ENCODE measurements around the gene RAPGEF6. TPM values are rescaled to one million over a fixed set of nuclear protein-coding genes. Genes with fewer than 3 reads are reported as not detected.

Gene RAPGEF6
- total RNA-seq, 1 donor = 15.6 TPM

- Histone ChIP-seq H3K27me3 (ENCODE audit: insufficient read depth, low read length) (no peaks in the 10 kb centered on the region), H3K36me3 (ENCODE audit: insufficient read depth, low read length) (no peaks in the 10 kb centered on the region), H3K9me3 (ENCODE audit: low read depth, low read length) (no peaks in the 10 kb centered on the region), H2AFZ (ENCODE audit: low read length) (no peak overlapping the region), H3K27ac (ENCODE audit: low read depth, low read length) (no peak overlapping the region), H3K4me3 (ENCODE audit: insufficient read depth, low read length) (no peak overlapping the region), H3K4me2 (ENCODE audit: insufficient read depth, low read length) (no peak overlapping the region), H4K20me1 (ENCODE audit: insufficient read depth, low read length) (no peaks in the 10 kb centered on the region), H3K79me2 (ENCODE audit: insufficient read depth, low read length) (no peaks in the 10 kb centered on the region), H3K4me1 (ENCODE audit: insufficient read depth, low read length) (peaks cover 2% of the 10 kb centered on the region)
- no peak for DNase-seq (ENCODE audit: insufficient read length, low spot score, missing footprints)
- TF ChIP-seq, protein P1, sequence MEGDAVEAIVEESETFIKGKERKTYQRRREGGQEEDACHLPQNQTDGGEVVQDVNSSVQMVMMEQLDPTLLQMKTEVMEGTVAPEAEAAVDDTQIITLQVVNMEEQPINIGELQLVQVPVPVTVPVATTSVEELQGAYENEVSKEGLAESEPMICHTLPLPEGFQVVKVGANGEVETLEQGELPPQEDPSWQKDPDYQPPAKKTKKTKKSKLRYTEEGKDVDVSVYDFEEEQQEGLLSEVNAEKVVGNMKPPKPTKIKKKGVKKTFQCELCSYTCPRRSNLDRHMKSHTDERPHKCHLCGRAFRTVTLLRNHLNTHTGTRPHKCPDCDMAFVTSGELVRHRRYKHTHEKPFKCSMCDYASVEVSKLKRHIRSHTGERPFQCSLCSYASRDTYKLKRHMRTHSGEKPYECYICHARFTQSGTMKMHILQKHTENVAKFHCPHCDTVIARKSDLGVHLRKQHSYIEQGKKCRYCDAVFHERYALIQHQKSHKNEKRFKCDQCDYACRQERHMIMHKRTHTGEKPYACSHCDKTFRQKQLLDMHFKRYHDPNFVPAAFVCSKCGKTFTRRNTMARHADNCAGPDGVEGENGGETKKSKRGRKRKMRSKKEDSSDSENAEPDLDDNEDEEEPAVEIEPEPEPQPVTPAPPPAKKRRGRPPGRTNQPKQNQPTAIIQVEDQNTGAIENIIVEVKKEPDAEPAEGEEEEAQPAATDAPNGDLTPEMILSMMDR (IDR thresholded peaks at IDR 0.05; ENCODE audit: extremely low read depth, low read depth, low read length) = no peak
Observed at GRCh38 chr5:131530706-131531331, 104.2 kb downstream of the RAPGEF6 start.

DNA sequence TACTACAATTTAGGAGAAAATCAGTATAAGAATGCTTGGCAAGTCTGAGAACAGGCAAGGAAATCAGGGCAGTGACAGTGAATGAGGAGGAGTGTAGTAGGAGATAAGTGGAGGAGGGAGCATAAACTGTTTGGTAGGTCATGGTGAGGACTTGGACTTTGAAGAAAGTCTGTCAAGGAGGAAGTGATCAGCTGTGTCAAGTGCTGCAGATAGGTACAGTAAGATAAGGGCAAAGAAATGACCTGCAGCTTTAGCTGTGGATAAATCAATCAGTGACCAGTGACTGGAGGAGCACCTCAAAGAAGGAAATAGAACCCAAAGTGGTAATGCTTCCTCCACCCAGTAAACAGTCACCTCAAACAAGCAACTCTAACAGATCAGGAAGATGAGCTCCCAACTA lies 106.3 kb downstream of the RAPGEF6 start:
- H3K27me3 ChIP-seq (ENCODE audit: insufficient read depth, low read length) = no peaks in the 10 kb centered on the region
- no peak overlapping the region for H2AFZ ChIP-seq (ENCODE audit: low read length)
- no peaks in the 10 kb centered on the region for H3K36me3 ChIP-seq (ENCODE audit: insufficient read depth, low read length)
- no peak overlapping the region for H3K27ac ChIP-seq (ENCODE audit: low read depth, low read length)
- DNase-seq (ENCODE audit: insufficient read length, low spot score, missing footprints) = no peak
- no peak overlapping the region for H3K4me2 ChIP-seq (ENCODE audit: insufficient read depth, low read length)
- H3K4me3 ChIP-seq (ENCODE audit: insufficient read depth, low read length) = no peak overlapping the region
- H4K20me1 ChIP-seq (ENCODE audit: insufficient read depth, low read length) = no peaks in the 10 kb centered on the region
- H3K9me3 ChIP-seq (ENCODE audit: low read depth, low read length) = no peaks in the 10 kb centered on the region
- TF ChIP-seq, protein P1 (IDR thresholded peaks at IDR 0.05; ENCODE audit: extremely low read depth, low read depth, low read length) = no peak
- peaks cover 2% of the 10 kb centered on the region for H3K4me1 ChIP-seq (ENCODE audit: insufficient read depth, low read length)
- no peaks in the 10 kb centered on the region for H3K79me2 ChIP-seq (ENCODE audit: insufficient read depth, low read length)

- TF ChIP-seq, protein P1 (IDR thresholded peaks at IDR 0.05; ENCODE audit: extremely low read depth, low read depth, low read length) = no peak
- H3K79me2 ChIP-seq (ENCODE audit: insufficient read depth, low read length) = no peaks in the 10 kb centered on the region
- H3K27ac ChIP-seq (ENCODE audit: low read depth, low read length) = no peak overlapping the region
- no peak overlapping the region for H2AFZ ChIP-seq (ENCODE audit: low read length)
- peaks cover 6% of the 10 kb centered on the region for H3K4me1 ChIP-seq (ENCODE audit: insufficient read depth, low read length)
- H3K27me3 ChIP-seq (ENCODE audit: insufficient read depth, low read length) = no peaks in the 10 kb centered on the region
- no peak overlapping the region for H3K4me2 ChIP-seq (ENCODE audit: insufficient read depth, low read length)
- H3K36me3 ChIP-seq (ENCODE audit: insufficient read depth, low read length) = no peaks in the 10 kb centered on the region
- no peaks in the 10 kb centered on the region for H4K20me1 ChIP-seq (ENCODE audit: insufficient read depth, low read length)
- no peaks in the 10 kb centered on the region for H3K9me3 ChIP-seq (ENCODE audit: low read depth, low read length)
- no peak overlapping the region for H3K4me3 ChIP-seq (ENCODE audit: insufficient read depth, low read length)
- DNase-seq (ENCODE audit: insufficient read length, low spot score, missing footprints) = no peak
Observed at GRCh38 chr5:131525805-131526204, 109.2 kb downstream of the RAPGEF6 start.

DNA sequence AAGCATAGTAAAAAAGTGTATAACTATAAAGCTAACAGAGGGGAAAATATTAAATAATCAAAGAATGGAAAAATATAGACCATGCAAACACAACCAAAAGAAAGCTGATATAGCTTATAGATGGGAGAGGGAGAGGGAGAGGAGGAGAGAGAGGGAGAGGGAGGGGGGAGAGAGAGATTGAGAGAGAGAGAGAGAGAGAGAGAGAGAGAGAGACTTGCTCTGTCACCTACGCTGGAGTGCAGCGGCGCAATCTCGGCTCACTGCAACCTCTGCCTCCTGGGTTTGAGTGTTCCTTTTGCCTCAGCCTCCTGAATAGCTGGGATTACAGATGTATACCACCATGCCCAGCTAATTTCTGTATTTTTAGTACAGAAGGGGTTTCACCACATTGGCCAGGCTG lies 110.6 kb downstream of the RAPGEF6 start:
- Histone ChIP-seq H3K4me2 (ENCODE audit: insufficient read depth, low read length) (no peak overlapping the region), H3K79me2 (ENCODE audit: insufficient read depth, low read length) (no peaks in the 10 kb centered on the region), H3K27ac (ENCODE audit: low read depth, low read length) (no peak overlapping the region), H3K4me3 (ENCODE audit: insufficient read depth, low read length) (no peak overlapping the region), H3K27me3 (ENCODE audit: insufficient read depth, low read length) (no peaks in the 10 kb centered on the region), H4K20me1 (ENCODE audit: insufficient read depth, low read length) (no peaks in the 10 kb centered on the region), H3K36me3 (ENCODE audit: insufficient read depth, low read length) (no peaks in the 10 kb centered on the region), H3K9me3 (ENCODE audit: low read depth, low read length) (no peaks in the 10 kb centered on the region), H3K4me1 (ENCODE audit: insufficient read depth, low read length) (peaks cover 4% of the 10 kb centered on the region), H2AFZ (ENCODE audit: low read length) (no peak overlapping the region)
- TF ChIP-seq, protein P1 (IDR thresholded peaks at IDR 0.05; ENCODE audit: extremely low read depth, low read depth, low read length) = no peak
- DNase-seq (ENCODE audit: insufficient read length, low spot score, missing footprints) = no peak

All from osteoblast (primary cell).